GM21423 (cell line): Measurements from ENCODE around the gene CCDC148.
"Not testable (repeated sequence)": the region's sequence is repeated elsewhere in the genome, so short reads cannot be mapped to it uniquely, and the experiment has no call there.

Experiments
- ATAC-seq: cut with Tn5 transposase; IDR thresholded peaks from one replicate; pipeline ENCODE4 v1.9.1; 2021; ENCODE audit warnings: mild to moderate bottlenecking, moderate library complexity; ENCODE audit not compliant: unreplicated experiment

The CCDC148 gene

DNA sequence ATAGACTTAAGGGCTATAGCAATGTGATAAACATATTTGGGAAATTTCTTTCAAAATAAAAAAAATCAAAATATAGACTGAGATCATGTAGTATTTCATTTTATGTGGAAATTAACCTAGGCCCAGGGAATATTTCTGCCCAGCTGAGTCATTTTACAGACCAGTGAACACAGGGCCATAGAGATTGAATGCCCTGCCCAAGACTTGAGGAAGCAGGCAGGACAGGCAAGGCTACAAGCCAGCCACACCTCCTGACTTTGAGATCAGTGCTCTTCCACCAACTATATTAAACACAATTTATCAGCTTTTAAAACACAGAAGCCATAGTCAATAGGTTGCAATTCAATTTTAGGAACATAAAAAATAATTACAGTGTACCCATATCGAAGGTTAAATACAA is 12.9 kb downstream of the CCDC148 start:
- ATAC-seq, result no peak

DNA sequence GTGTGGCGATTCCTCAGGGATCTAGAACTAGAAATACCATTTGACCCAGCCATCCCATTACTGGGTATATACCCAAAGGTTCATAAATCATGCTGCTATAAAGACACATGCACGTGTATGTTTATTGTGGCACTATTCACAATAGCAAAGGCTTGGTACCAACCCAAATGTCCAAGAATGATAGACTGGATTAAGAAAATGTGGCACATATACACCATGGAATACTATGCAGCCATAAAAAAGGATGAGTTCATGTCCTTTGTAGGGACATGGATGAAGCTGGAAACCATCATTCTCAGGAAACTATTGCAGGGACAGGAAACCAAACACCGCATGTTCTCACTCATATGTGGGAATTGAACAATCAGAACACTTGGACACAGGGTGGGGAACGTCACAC is 17.5 kb downstream of the CCDC148 start:
- ATAC-seq, result not testable (repeated sequence)

DNA sequence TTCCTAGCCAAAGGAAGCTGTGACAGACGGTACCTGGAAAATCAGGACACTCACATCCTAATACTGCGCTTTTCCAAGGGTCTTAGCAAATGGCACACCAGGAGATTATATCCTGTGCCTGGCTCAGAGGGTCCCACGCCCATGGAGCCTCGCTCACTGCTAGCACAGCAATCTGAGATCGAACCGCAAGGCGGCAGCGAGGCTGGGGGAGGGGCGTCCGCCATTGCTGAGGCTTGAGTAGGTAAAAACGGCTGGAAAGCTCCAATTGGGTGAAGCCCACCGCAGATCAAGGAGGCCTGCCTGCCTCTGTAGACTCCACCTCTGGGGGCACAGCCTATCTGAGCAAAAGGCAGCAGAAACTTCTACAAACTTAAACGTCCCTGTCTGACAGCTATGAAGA is 22.8 kb downstream of the CCDC148 start:
- not testable (repeated sequence) for ATAC-seq

DNA sequence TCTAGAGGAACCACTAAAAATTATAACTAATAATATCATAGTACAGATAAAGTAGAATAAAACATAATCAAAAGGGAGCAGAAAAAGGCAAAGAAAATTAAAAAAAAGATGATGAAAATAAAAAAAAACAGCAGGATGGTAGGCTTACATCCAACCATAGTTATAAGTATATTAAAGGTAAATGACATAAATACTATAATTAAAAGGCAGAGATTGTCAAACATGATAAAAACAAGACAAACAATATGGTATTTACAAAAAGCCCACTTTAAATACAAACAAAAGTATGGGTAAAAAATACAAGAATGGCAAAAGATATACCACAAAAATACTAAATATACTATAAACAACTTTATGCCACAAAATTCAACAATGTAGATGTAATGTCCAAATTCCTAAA is 24.4 kb downstream of the CCDC148 start:
- no peak for ATAC-seq

DNA sequence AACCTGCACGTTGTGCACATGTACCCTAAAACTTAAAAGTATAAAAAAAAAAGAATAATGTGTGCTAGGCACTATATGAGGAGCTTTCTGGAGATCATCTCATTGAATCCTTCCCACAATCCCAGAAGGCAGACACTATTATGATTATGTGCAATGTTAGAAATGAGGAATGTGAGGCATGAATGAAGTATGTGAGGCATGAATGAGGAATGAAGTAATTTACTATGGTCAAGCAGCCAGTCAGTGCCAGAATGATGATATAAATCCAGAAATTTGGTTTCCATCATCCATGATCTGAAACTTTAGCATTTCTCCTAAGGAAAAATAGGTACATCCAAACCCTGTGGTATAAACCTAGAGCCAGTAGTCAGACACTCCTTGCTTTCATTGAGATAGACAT is 42.0 kb downstream of the CCDC148 start:
- no peak for ATAC-seq

DNA sequence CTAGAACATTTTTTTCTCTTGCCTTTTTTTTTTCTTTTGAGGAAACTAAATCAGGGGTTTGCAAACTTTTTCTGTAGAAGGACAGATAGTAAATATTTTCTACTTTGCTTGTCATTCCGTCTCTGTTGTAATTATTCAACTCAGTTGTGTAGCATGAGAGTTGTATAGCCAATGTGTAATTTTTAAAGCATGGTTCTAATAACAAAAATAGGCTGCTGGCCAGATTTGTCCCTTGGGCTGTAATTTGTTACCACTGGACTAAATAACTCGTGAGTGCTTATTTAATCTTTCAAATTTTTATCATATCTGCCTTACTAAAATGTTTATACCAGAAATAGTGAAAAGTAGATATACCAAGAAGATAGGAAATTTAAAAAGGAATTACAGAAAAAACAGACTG is 43.0 kb downstream of the CCDC148 start:
- ATAC-seq, result no peak

DNA sequence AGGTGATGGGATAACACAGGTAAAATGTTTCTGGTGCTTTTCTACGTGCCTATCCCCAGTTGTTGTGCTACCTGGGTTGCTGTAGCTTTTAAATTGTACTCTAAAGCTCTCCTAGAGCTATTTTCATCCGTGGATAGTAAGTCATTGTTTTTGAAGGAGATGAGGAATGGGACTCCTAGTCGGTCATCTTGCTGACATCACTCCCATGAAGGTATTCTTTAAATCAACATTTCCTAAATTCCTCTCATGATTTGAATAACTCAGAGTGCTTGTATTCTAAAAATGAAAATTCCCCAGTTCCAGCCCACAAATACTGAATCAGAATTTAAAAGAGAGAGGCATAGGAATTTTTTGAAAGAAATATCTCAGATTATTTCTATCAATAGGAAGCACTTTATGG is 44.3 kb downstream of the CCDC148 start:
- ATAC-seq, result no peak

DNA sequence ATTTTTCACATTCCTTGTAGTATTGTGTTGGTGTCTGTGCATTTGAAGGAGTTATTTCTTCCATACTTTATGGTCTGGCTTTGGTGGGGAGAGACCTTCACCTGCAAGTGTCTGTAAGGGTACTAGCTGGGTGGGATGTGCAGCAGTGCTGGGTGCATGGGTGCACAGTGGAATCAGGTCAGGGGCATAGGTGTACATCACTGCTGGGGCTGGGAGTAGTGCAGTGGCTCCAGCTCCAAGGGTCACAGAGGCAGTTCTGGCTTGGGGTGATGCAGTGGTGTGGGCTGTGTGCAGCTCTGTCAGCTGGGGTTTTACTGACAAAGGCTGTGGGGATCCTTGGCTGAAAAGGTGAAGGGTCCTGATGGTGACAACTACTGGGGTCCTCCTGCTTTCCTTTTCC is 44.8 kb downstream of the CCDC148 start:
- ATAC-seq, result no peak

DNA sequence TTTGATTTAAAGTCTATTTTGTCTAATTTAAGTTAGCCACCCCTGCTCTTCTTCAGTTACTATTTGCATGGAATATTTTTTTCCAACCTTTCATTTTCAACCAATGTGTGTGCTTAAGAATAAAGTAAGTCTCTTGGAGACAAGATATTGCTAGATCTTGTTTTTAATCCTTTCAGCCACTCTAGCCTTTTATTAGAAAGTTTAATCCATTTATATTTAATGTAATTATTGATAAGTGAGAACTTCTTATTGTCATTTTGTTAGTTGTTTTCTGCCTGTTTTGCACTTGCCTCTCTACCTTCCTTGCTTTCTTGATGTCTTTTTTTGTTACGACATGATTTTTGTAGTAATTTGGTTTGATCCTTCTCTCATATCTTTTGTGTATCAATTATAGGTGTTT is 46.4 kb downstream of the CCDC148 start:
- ATAC-seq, result no peak

DNA sequence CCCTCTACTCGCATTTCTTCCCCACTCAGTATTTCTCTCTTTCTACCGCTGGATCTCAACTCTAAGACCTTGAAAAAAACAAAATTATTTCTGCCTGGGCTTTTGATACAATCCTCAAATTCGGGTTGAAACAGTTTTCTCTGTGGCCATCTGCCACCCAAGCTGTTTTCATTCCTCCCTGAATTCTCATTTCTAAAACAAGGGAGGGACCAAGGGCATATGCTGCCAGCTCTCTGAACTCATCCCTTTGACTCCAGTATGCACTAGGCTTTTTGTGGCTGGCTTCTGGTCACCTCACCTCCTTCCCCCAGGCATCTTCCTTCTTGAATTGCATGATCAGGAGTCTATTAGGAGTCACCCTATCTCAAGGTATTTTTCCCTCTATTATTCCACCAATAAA is 49.5 kb downstream of the CCDC148 start:
- ATAC-seq, result no peak

DNA sequence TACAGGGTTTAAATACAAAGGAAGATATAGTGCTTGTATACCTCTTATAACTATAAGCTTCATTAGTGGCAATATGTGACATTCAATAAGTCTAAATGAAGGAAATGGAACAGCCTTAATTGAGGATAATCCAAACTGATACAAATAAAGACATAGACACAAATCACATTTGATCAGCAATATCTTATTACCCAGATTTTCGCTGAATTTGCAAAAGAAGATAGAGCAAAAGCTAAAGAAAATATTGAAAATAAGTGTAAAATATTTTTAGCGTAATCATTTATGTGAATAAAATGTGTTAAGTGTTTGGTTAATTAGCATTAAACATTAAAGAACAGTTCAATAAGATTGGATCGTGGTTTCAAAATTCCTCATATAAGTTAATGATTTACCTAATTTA is 51.2 kb downstream of the CCDC148 start:
- no peak for ATAC-seq

DNA sequence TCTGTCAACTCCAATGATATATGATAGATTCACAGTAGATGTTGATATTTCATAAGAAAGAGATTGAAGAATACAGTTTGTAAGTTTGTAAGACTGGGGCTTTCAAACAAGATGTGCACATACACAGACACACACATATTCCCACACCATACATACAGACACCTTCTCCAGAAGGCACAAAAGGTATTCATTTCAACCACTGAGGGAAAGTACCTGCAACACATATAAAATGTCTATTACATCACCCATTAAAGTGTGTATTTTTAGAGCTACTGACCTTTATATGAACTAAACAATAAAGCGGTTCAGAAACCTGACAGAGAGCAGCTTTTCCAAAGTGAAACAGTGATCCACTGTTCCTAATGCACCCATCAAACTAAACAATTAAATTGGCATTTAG is 53.3 kb downstream of the CCDC148 start:
- ATAC-seq, result no peak

DNA sequence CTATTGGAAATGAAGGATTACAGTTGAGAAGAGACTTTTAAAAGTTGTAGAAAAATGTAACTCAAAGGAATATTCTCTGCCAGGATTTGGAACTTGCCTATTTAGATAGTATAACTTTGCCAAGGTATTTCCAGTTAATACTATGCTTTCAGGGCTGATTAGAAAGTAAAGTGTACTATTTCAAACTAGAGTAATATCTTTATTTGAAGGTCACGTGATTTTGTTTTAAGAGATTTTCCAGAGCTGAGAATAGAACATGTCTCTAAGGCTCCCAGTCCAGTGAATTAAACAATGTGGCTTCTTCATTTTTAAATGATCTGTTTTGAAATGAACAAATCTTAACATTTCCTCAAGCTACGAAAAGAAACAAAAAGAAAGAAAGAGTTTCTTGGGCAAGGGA is 53.9 kb downstream of the CCDC148 start:
- ATAC-seq, result no peak

DNA sequence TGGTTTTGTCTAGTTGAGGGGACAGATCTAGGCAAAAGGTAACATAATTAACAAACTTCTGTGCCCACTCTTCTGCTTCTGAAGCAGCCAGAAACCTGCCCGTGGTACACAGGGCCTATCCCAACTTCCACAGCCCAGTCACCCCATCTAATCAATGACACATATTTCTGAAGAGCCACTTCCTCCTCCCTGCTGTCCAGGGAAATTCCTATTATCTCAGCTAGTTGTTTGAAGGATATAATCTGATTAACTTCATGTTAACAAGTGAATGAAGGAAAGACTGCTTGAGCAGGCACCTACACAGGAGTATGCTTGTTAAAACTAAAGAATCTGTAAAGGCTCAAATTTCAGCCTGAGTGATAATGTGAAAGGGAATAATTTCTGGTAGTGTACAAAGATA is 61.4 kb downstream of the CCDC148 start:
- ATAC-seq, result no peak

DNA sequence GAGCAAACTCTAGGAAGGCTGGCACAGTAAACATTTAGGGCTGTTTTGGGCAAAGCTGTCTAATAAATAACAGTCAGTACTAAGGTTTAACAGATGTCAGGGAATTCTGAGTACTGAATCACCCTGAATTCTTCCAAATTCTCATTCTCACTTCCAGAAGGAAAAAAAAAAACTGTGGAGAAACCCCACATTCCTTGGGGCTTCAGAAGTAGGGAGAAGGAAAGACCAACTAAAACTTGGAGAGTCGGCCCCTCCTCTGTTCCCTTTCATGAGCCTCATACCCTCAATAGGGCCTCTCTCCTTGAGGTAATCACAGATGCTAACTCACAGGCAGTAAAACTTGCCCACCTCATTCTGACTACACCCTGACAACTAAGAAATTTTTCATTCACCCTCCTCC is 62.1 kb downstream of the CCDC148 start:
- no peak for ATAC-seq

DNA sequence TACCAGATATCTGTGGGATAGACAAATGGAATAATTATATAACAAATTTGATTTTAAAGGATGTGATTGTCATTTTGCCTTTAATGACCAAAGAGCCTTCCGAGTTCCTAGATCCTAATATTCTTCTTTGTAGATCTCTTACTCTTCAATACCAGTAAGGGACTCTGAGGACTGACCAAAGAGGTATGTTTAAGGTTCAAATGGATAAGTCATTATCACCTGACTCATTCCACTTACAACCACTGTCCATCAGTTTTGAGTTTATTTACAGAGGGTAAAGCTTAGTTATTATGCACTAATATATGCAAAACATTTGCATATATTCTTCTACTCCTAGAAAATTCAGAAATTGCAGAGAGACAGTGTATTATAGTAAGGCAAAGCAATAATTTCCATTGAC is 62.7 kb downstream of the CCDC148 start:
- no peak for ATAC-seq

DNA sequence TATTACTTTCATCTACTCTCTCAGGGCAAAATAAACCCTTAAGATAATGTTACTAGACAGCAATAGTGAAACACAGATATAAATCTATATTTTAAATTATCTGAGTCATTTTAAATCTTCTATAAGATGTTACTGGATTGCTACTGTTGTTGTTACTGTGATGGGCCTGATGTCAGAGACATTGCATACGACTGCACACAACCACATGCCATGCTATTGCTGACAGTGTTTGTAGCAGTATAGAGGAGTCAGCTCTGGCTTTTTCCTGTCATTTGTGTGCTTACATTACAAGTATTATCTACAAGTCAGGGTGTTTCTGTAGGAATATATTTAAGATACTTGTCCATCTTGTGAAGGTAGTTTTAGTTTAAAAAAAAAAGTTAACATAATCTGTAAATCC is 63.9 kb downstream of the CCDC148 start:
- no peak for ATAC-seq

DNA sequence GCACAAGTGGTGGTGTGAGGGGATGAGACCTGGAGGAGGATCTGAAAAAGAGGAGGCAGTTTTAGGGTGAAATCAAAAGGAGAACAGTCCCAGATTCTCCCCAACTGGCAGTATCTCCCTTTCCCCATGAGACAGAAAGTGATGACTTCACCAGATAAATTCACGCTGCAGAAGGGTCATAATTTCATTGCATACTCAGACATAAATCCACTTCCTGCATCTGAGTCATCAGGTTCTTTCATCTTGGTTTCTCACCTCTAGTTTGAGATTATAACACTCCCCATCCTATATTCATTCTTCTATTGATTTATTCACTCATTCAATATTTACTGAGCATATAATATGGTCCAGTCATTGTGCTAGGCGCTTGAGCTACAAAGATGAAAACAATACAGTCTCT is 64.7 kb downstream of the CCDC148 start:
- ATAC-seq, result no peak

DNA sequence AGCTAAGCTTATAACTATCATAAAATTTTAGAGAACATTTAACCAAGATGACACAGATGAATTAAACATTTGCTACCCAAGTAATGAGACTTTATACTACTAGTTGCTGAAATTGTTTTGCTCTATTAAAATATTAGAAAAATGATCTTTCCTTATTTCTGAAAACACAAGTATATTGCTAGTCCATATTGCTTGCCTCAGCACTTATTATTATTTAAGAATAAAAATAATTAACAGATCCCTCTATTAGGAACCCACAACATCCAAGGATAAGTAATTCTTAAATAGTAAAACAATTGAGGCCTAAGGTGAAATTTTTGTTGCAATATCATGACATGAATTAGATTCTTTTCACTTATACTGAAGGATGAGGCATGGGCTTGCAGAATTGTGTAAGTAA is 65.2 kb downstream of the CCDC148 start:
- ATAC-seq, result no peak

DNA sequence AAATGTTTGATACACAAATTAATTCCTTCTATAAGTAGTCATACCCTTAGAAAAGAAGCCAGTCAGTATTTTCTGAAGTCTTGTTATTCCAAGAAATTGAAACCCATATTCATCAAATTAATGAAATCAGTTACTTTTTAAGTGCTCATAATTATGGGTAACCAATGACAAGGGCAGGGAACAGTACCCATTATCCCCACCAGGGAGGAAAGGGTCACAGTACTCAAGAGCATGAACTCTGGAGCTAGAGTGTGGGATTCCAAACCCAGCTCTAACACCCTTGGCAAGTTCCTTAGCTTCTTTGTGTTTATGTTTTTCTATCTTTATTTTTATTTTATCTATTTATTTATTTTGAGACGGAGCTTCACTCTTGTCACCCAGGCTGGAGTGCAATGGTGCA is 68.4 kb downstream of the CCDC148 start:
- no peak for ATAC-seq

DNA sequence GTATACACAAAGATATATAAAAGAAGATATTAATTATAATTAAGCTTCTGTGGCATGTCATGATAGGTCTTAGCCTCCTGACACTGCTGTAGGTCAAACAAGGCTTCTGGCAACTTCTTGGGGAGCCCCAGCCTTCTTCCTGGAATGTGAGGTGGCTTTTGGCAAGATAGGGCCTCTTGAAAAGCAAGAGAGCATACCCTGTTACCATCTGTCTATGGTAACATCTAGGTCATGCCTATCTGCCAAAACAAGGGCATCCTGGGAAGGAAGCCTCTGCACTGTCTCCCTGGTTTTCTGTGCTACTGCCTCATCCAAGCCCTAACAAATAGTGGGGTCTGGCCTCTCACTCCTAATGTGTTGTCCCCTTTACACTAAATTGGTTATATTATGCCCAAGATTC is 70.9 kb downstream of the CCDC148 start:
- no peak for ATAC-seq

DNA sequence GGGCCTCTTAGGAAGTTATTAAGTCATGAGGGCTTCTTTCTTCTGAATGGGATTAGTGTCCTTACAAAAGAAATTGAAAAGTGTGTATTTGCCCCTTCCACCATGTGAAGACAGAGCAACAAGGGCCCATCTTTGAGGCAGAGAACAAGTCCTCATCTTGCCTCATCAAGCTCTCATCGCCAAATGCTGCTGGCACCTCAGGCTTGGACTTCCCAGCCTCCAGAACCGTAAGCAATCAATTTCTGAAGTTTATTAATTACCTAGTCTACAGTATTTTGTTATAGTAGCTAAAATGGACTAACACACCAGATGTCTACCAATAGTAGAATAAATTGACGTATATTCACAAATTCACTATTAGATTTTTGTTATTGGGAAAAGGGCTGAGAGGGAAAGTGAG is 74.6 kb downstream of the CCDC148 start:
- no peak for ATAC-seq

DNA sequence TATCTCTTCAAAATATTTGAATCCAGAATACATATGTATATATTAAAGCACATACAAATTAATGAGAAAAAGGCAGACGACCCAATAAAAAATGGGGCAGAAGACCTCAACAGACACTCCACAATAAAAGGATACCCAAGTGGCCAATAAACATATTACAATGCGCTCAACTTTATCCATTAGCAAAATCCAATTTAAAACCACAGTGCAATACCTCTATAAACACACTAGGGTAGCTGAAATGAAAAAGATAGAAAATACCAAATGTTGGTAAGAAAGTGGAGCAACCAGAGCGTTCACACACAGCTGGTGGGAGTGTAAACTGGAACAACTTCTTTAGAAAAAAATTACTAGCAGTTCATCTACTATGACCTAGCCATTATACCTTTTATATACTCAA is 75.3 kb downstream of the CCDC148 start:
- ATAC-seq, result no peak

DNA sequence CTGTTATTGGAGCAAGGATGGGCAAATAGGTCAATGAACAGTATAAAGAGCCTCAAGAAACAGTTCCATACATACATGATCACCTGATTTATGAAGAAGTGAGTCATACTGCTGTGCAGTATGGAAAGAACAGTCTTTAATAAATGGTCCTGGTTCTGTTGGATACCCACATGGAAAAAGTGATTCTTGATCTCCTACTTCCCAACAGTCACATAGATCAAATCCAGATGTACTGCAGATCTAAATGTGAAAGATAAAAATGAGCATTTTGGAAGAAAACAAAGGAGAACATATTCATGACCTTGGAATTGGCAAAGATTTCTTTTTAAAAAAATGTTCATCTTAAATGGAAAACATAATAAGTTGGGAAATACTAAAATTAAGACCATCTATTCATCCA is 75.8 kb downstream of the CCDC148 start:
- no peak for ATAC-seq
